CD1c-positive myeloid dendritic cell (primary cell): ENCODE data around the gene MPP2.
"Not testable (repeated sequence)": the region's sequence is repeated elsewhere in the genome, so short reads cannot be mapped to it uniquely, and the experiment has no call there.

Source experiments
- DNase-seq: peaks from one replicate; pipeline ENCODE4 v3.0.0-alpha.2; 2016; ENCODE audit errors: extremely low spot score

The MPP2 gene

GRCh38 chr17:43875476-43876147 is 31.7 kb downstream of the MPP2 start:
- DNase-seq: no peak

- no peak for DNase-seq
These were observed 33.0 kb downstream of the MPP2 start for GRCh38 chr17:43874293-43874692.

GRCh38 chr17:43873815-43874214 is 33.5 kb downstream of the MPP2 start:
- no peak for DNase-seq

- DNase-seq: no peak
These were observed 34.2 kb downstream of the MPP2 start for GRCh38 chr17:43873091-43873490.

GRCh38 chr17:43871946-43872690 is 35.2 kb downstream of the MPP2 start:
- no peak for DNase-seq

- DNase-seq: not testable (repeated sequence)
These were observed 38.3 kb downstream of the MPP2 start for GRCh38 chr17:43869031-43869430.

- DNase-seq: peak; percentile 82
These were observed 38.9 kb downstream of the MPP2 start for GRCh38 chr17:43868226-43868994.

GRCh38 chr17:43864161-43864984 is 43.0 kb downstream of the MPP2 start:
- DNase-seq: no peak

GRCh38 chr17:43861960-43862359 is 45.4 kb downstream of the MPP2 start:
- DNase-seq: no peak

- peak; percentile 47 for DNase-seq
These were observed 46.3 kb downstream of the MPP2 start for GRCh38 chr17:43860927-43861622.

- no peak for DNase-seq
These were observed 47.1 kb downstream of the MPP2 start for GRCh38 chr17:43860077-43860725.

- DNase-seq: no peak
These were observed 49.3 kb downstream of the MPP2 start for GRCh38 chr17:43857957-43858600.

GRCh38 chr17:43857141-43857540 is 50.2 kb downstream of the MPP2 start:
- DNase-seq: no peak

- no peak for DNase-seq
These were observed 51.2 kb downstream of the MPP2 start for GRCh38 chr17:43856141-43856540.

GRCh38 chr17:43855061-43855460 is 52.3 kb downstream of the MPP2 start:
- no peak for DNase-seq

GRCh38 chr17:43854498-43854897 is 52.8 kb downstream of the MPP2 start:
- DNase-seq: no peak

- no peak for DNase-seq
These were observed 53.8 kb downstream of the MPP2 start for GRCh38 chr17:43853546-43853945.

- no peak for DNase-seq
These were observed 54.8 kb downstream of the MPP2 start for GRCh38 chr17:43852571-43852970.

- no peak for DNase-seq
These were observed 58.2 kb downstream of the MPP2 start for GRCh38 chr17:43849116-43849515.

- no peak for DNase-seq
These were observed 58.7 kb downstream of the MPP2 start for GRCh38 chr17:43848601-43849000.
